H1 (cell line): ENCODE measurements around the gene PPP4R1. TPM values are rescaled to one million over a fixed set of nuclear protein-coding genes. Genes with fewer than 3 reads are reported as not detected.

ENCODE experiments used
- CTCF ChIA-PET: fragments of 300-600 bp; sonication (Branson Sonifier 250); formaldehyde crosslinking; loops from one replicate; lab custom pipeline; 2021; ENCODE audit not compliant: partially characterized antibody; lab: Charles Lee
- POLR2A ChIA-PET: fragments of 300-600 bp; sonication (Branson Sonifier 250); formaldehyde crosslinking; loops from one replicate; lab custom pipeline; 2021; ENCODE audit warnings: inconsistent platforms; ENCODE audit not compliant: partially characterized antibody; lab: Charles Lee
- DNase-seq, 2 experiments: peaks; one replicate each; pipeline versions ENCODE4 v3.0.0 to v3.0.0-alpha.2; 2010 to 2022; ENCODE audit warnings: low spot score in 2 of 2, low read depth in 1 of 2, mixed read lengths in 1 of 2
- FAIRE-seq: peaks from 2 replicates; lab custom pipeline; 2011; peaks lifted over from hg19 to GRCh38; lab: Jason Lieb, UNC
- H2AFZ ChIP-seq: 2 replicates; pipeline ENCODE4 v1.8.1; 2012; ENCODE audit warnings: low read length, inconsistent platforms
- H2AK5ac ChIP-seq: 2 replicates; pipeline ENCODE4 v1.6.1; 2013; ENCODE audit warnings: low read depth, low read length
- H2BK120ac ChIP-seq: replicated peaks from 2 replicates; pipeline ENCODE3; 2013; ENCODE audit warnings: low read depth, low read length, inconsistent platforms
- H2BK12ac ChIP-seq: 2 replicates; pipeline ENCODE4 v1.6.1; 2013; ENCODE audit warnings: low read depth, low read length
- H2BK15ac ChIP-seq: 2 replicates; pipeline ENCODE4 v1.6.1; 2013; ENCODE audit warnings: low read length
- H2BK20ac ChIP-seq: 2 replicates; pipeline ENCODE4 v1.6.1; 2013; ENCODE audit warnings: low read length
- H2BK5ac ChIP-seq: 2 replicates; pipeline ENCODE4 v1.6.1; 2013; ENCODE audit warnings: low read depth, low read length
- H3K14ac ChIP-seq: 2 replicates; pipeline ENCODE4 v1.6.1; 2013; ENCODE audit warnings: inconsistent platforms; ENCODE audit not compliant: insufficient read length
- H3K18ac ChIP-seq: 2 replicates; pipeline ENCODE4 v1.6.1; 2013; ENCODE audit warnings: low read length; ENCODE audit errors: extremely low read depth
- H3K23ac ChIP-seq: 2 replicates; pipeline ENCODE4 v1.6.1; 2013; ENCODE audit warnings: inconsistent platforms; ENCODE audit not compliant: insufficient read length
- H3K23me2 ChIP-seq: 2 replicates; pipeline ENCODE4 v1.6.1; 2013; ENCODE audit warnings: low read depth, low read length
- H3K27ac ChIP-seq: 2 replicates; pipeline ENCODE4 v1.6.1; 2011; ENCODE audit warnings: low read depth, low read length, inconsistent platforms
- H3K27me3 ChIP-seq, 4 experiments: replicated peaks in 1 of 4; 1 replicate in 1 of 4; 2 replicates in 3 of 4; pipeline versions ENCODE4 v1.6.1 to v1.8.1; 2011 to 2013; ENCODE audit warnings: low read length in 3 of 4, mild to moderate bottlenecking in 3 of 4, inconsistent platforms in 2 of 4, mixed read lengths in 2 of 4, moderate library complexity in 1 of 4; ENCODE audit not compliant: control insufficient read depth in 3 of 4, insufficient read depth in 3 of 4; ENCODE audit errors: extremely low read depth in 1 of 4
- H3K36me3 ChIP-seq, 4 experiments: 2 replicates each; pipeline versions ENCODE4 v1.6.1 to v1.8.1; 2011 to 2013; ENCODE audit warnings: mild to moderate bottlenecking in 4 of 4, low read length in 3 of 4, moderate library complexity in 2 of 4, control low read depth in 1 of 4, inconsistent platforms in 1 of 4; ENCODE audit not compliant: insufficient read depth in 4 of 4, control insufficient read depth in 2 of 4
- H3K4ac ChIP-seq: replicated peaks from 2 replicates; pipeline ENCODE3; 2013; ENCODE audit warnings: low read length, low read depth, mixed read lengths, inconsistent platforms; ENCODE audit not compliant: insufficient read length
- H3K4me1 ChIP-seq, 4 experiments: replicated peaks in 1 of 4; 1 replicate in 1 of 4; 2 replicates in 3 of 4; pipeline versions ENCODE4 v1.6.1 to v1.8.1; 2011 to 2013; ENCODE audit warnings: low read length in 3 of 4, inconsistent platforms in 2 of 4, mixed read lengths in 1 of 4; ENCODE audit not compliant: insufficient read depth in 4 of 4, control insufficient read depth in 3 of 4
- H3K4me2 ChIP-seq, 2 experiments: 2 replicates each; pipeline versions ENCODE4 v1.6.1 to v1.8.1; 2011 to 2013; ENCODE audit warnings: low read depth in 2 of 2, low read length in 2 of 2, control low read depth in 1 of 2, inconsistent platforms in 1 of 2, mild to moderate bottlenecking in 1 of 2; ENCODE audit not compliant: insufficient read depth in 1 of 2
- H3K4me3 ChIP-seq, 4 experiments: fragments of 200-600, 300-600 bp in 1 of 4; sonication (generic), shearing (Covaris generic), sonication (Bioruptor Twin) in 1 of 4; 2 replicates each; pipeline versions ENCODE4 v1.5.1 to v1.8.1; 2011 to 2016; ENCODE audit warnings: low read length in 4 of 4, low read depth in 3 of 4, control low read depth in 2 of 4, inconsistent platforms in 2 of 4, mild to moderate bottlenecking in 2 of 4, mixed read lengths in 1 of 4, moderate library complexity in 1 of 4; ENCODE audit not compliant: insufficient read depth in 2 of 4; ENCODE audit errors: extremely low read depth in 1 of 4
- H3K56ac ChIP-seq: replicated peaks from 2 replicates; pipeline ENCODE3; 2013; ENCODE audit warnings: low read depth, mild to moderate bottlenecking, mixed read lengths, low read length, inconsistent platforms; ENCODE audit not compliant: insufficient read length
- H3K79me1 ChIP-seq: 2 replicates; pipeline ENCODE4 v1.6.1; 2013; ENCODE audit warnings: low read depth, low read length, control low read depth
- H3K79me2 ChIP-seq, 2 experiments: 2 replicates each; pipeline versions ENCODE4 v1.6.1 to v1.8.1; 2012 to 2013; ENCODE audit warnings: low read length in 2 of 2, mild to moderate bottlenecking in 2 of 2, inconsistent platforms in 1 of 2; ENCODE audit not compliant: insufficient read depth in 2 of 2, control insufficient read depth in 1 of 2
- H3K9ac ChIP-seq, 4 experiments: replicated peaks in 1 of 4; 1 replicate in 1 of 4; 2 replicates in 3 of 4; pipeline versions ENCODE4 v1.6.1 to v1.8.1; 2011 to 2013; ENCODE audit warnings: low read depth in 3 of 4, low read length in 3 of 4, control low read depth in 2 of 4, mild to moderate bottlenecking in 2 of 4, moderate library complexity in 2 of 4, inconsistent platforms in 1 of 4; ENCODE audit errors: extremely low read depth in 1 of 4
- H3K9me3 ChIP-seq, 2 experiments: 2 replicates each; pipeline versions ENCODE4 v1.6.1 to v1.8.1; 2012 to 2013; ENCODE audit warnings: mild to moderate bottlenecking in 2 of 2, moderate library complexity in 2 of 2, control low read depth in 1 of 2, inconsistent platforms in 1 of 2, low read depth in 1 of 2, low read length in 1 of 2, mixed read lengths in 1 of 2; ENCODE audit not compliant: insufficient read depth in 2 of 2
- H4K20me1 ChIP-seq, 2 experiments: replicated peaks in 1 of 2; 2 replicates each; pipeline versions ENCODE3 to v1.8.1; 2011 to 2013; ENCODE audit warnings: inconsistent platforms in 2 of 2, low read length in 2 of 2, mild to moderate bottlenecking in 1 of 2; ENCODE audit not compliant: insufficient read depth in 2 of 2, control insufficient read depth in 1 of 2
- H4K5ac ChIP-seq: 2 replicates; pipeline ENCODE4 v1.6.1; 2013; ENCODE audit warnings: low read length, low read depth, mixed read lengths, inconsistent platforms; ENCODE audit not compliant: insufficient read length
- H4K8ac ChIP-seq: 2 replicates; pipeline ENCODE4 v1.8.0; 2013; ENCODE audit warnings: mild to moderate bottlenecking, moderate library complexity, low read length, inconsistent platforms; ENCODE audit not compliant: insufficient read depth; ENCODE audit errors: extremely low read depth
- H4K91ac ChIP-seq: replicated peaks from 2 replicates; pipeline ENCODE3; 2013; ENCODE audit warnings: low read length, mixed read lengths, inconsistent platforms; ENCODE audit not compliant: insufficient read length
- ASH2L ChIP-seq: fragments of 200-600, 300-600 bp; sonication (generic); IDR thresholded peaks from one replicate; pipeline ENCODE4 v1.7.1; 2017; ENCODE audit warnings: low read length
- SAP30 ChIP-seq: fragments of 300-600 bp; sonication (generic); IDR thresholded peaks from 2 replicates; pipeline ENCODE4 v1.7.1; 2012; ENCODE audit warnings: low read length, moderate library complexity, mild to moderate bottlenecking, inconsistent platforms; ENCODE audit not compliant: insufficient read depth, insufficient replicate concordance
- WGBS, 2 experiments: shearing (Covaris generic) in 1 of 2; methylation state at CpG; one replicate each; pipeline versions ENCODE4 v1.1.6 to v1.1.7; 2013 to 2015; ENCODE audit warnings: low lambda C conversion rate in 2 of 2, mixed read lengths in 2 of 2, inconsistent platforms in 1 of 2, low coverage in 1 of 2, missing lambda C conversion rate in 1 of 2; ENCODE audit not compliant: insufficient replicate concordance in 2 of 2, insufficient coverage in 1 of 2, insufficient read length in 1 of 2; ENCODE audit errors: extremely low coverage in 1 of 2, missing lambda C conversion rate in 1 of 2; 5-methylcytosine and 5-hydroxymethylcytosine counted together
- polyA plus RNA-seq, 7 experiments: library from polyadenylated mRNA; depleted of rRNA in 3 of 7; stranded (reverse) in 5 of 7; unstranded in 2 of 7; fragments of >200 nt in 5 of 7; fragments of 200-250 nt in 2 of 7; gene quantifications; 1 replicate in 5 of 7; 2 replicates in 1 of 7; 4 replicates in 1 of 7; pipeline versions ENCODE4 v1.2.1 to v1.2.3, GENCODE V29; 2011 to 2013; ENCODE audit warnings: missing spikeins in 2 of 7, mixed read lengths in 2 of 7
- total RNA-seq: library from RNA; stranded (reverse); fragmentation: NEBNext Ultra II Directional; extraction: Animal tissue kit (Norgen Biotek cat#: 25700); gene quantifications from 2 replicates; pipeline ENCODE4 v1.2.1, GENCODE V29; 2021

PPP4R1 gene
- total and polyA plus RNA-seq, 2 of the 8 experiments (the other 6 are each of a cell fraction or from before 2014, with no cell fraction given) = 67.4 to 96.1 TPM

GRCh38 chr18:9615280-9615797, 980 bp upstream of the PPP4R1 start:
- Histone ChIP-seq H3K23me2 (no peaks in the 10 kb centered on the region; the same call in 1 of the 2 replicates), H3K36me3 (peaks cover 0 to 8% (median 3%) of the 10 kb centered on the region in 4 experiments; a peak in 3 of 8 replicates), H4K20me1 (no peaks in the 10 kb centered on the region), H3K79me1 (no peaks in the 10 kb centered on the region; the same call in 1 of the 2 replicates), H3K9ac (peak overlapping the region; percentile 42 to 88 (median 76)), H2BK12ac (peak overlapping the region; percentile 75; the same call in 1 of the 2 replicates), H2BK120ac (peak overlapping the region; percentile 2), H3K4me3 (peak overlapping the region; percentile 58 to 88 (median 67)), H4K8ac (peak overlapping the region; percentile 91; the same call in 1 of the 2 replicates), H3K14ac (no peak overlapping the region), H3K27ac (peak overlapping the region; percentile 73), H3K56ac (peak overlapping the region; percentile 56), H2BK5ac (peak overlapping the region; percentile 79; the same call in 1 of the 2 replicates), H3K27me3 (no peaks in the 10 kb centered on the region), H3K79me2 (peaks cover 10 to 33% of the 10 kb centered on the region in 2 experiments), H3K23ac (no peak overlapping the region), H3K4me2 (peak overlapping the region; percentile 64 to 70), H4K91ac (peak overlapping the region; percentile 12), H4K5ac (no peak overlapping the region), H3K18ac (peak overlapping the region; percentile 75), H2BK20ac (no peak overlapping the region), H3K9me3 (no peaks in the 10 kb centered on the region), H2AFZ (0 out of 2 replicates have a peak overlapping the region, but pooled peaks have one; percentile 23), H2BK15ac (peak overlapping the region; percentile 89; the same call in 1 of the 2 replicates), H3K4ac (no peak overlapping the region), H3K4me1 (peaks cover 4 to 13% (median 5%) of the 10 kb centered on the region in 4 experiments; a peak in 6 of 7 replicates), H2AK5ac (peak overlapping the region; percentile 20; the same call in 1 of the 2 replicates)
- POLR2A ChIA-PET = interaction anchor here (0.8 to 1.7 kb wide), 9 partner anchors 10 to 300 kb away, joined by 3 to 7 read pairs (median 3); no protein-coding TSS in a partner anchor
- TF ChIP-seq ASH2L = no peak
- peak; percentile 43 for TF ChIP-seq SAP30
- no peak for DNase-seq
- CTCF ChIA-PET = interaction anchor here (0.6 to 2.2 kb wide), 8 partner anchors 10 to 334 kb away, joined by 3 to 8 read pairs (median 4); no protein-coding TSS in a partner anchor
- 56% methylated on average over 13 of the region's 13 CpGs; no CpG with 5 or more reads in 1 of the 2 experiments for WGBS, 2 experiments
- no peak for FAIRE-seq
